HepG2 (cell line): ENCODE data around the gene SFXN5. TPM values are rescaled to one million over a fixed set of nuclear protein-coding genes. Genes with fewer than 3 reads are reported as not detected.
A peak's percentile ranks its signal among the peaks of the same experiment; 100 is the strongest.

ENCODE experiments used
- ATAC-seq: fragments of 200-7000 bp; cut with Tn5 transposase; 3 replicates; pipeline ENCODE4 v1.9.1; 2020; ENCODE audit warnings: mild to moderate bottlenecking, moderate library complexity
- BruUV-seq: library from RNA; stranded (reverse); fragments of 400-500 nt; replicated peaks from 2 replicates; lab custom pipeline; 2021; lab: Mats Ljungman, UMichigan
- CTCF ChIA-PET: fragments of 300-600 bp; formaldehyde crosslinking; extraction: SDS; loops from one replicate; lab custom pipeline; 2021; ENCODE audit warnings: low total read pairs, inconsistent platforms, low intra/inter-chr PET ratio; lab: Yijun Ruan, JAX
- POLR2A ChIA-PET: fragments of 350-600 bp; sonication (Branson Sonifier 250); formaldehyde crosslinking; loops from one replicate; lab custom pipeline; 2020; ENCODE audit warnings: antibody characterized with exemption, inconsistent platforms; lab: Yijun Ruan, JAX
- DNase-seq: peaks from one replicate; pipeline ENCODE4 v3.0.0-alpha.2; 2015; ENCODE audit warnings: low spot score
- FAIRE-seq: peaks from 3 replicates; lab custom pipeline; 2011; peaks lifted over from hg19 to GRCh38; lab: Jason Lieb, UNC
- H2AFZ ChIP-seq: one replicate; pipeline ENCODE4 v1.6.1; 2011; ENCODE audit warnings: low read length, inconsistent platforms
- H3K27ac ChIP-seq: fragments of 300-600 bp; 3 replicates; pipeline ENCODE4 v1.8.0; 2011; ENCODE audit warnings: mixed run types, mild to moderate bottlenecking, mixed read lengths, low read length, inconsistent platforms; ENCODE audit not compliant: insufficient read depth; ENCODE audit errors: extremely low read length
- H3K27me3 ChIP-seq, 2 experiments: fragments of 200-600 bp in 1 of 2; 2 replicates in 1 of 2; 3 replicates in 1 of 2; pipeline versions ENCODE4 v1.6.0 to v1.8.0; 2011; ENCODE audit warnings: low read length in 2 of 2, mild to moderate bottlenecking in 2 of 2, moderate library complexity in 2 of 2, inconsistent platforms in 1 of 2; ENCODE audit not compliant: insufficient read depth in 2 of 2, control insufficient read depth in 1 of 2
- H3K36me3 ChIP-seq, 2 experiments: fragments of 200-600 bp in 1 of 2; replicated peaks in 1 of 2; 2 replicates in 1 of 2; 3 replicates in 1 of 2; pipeline versions ENCODE4 v1.5.1 to v1.8.0; 2011; ENCODE audit warnings: low read length in 2 of 2, inconsistent platforms in 1 of 2; ENCODE audit not compliant: insufficient read depth in 2 of 2, control insufficient read depth in 1 of 2
- H3K4me1 ChIP-seq: 2 replicates; pipeline ENCODE4 v1.5.1; 2012; ENCODE audit warnings: low read length, inconsistent platforms; ENCODE audit not compliant: insufficient read depth
- H3K4me2 ChIP-seq: 2 replicates; pipeline ENCODE4 v1.6.0; 2011; ENCODE audit warnings: low read depth, low read length, inconsistent platforms
- H3K4me3 ChIP-seq, 3 experiments: fragments of 200-600 bp in 1 of 3; sonication (generic), shearing (Covaris generic) in 1 of 3; replicated peaks in 1 of 3; 2 replicates each; pipeline ENCODE4 v1.5.1; 2011 to 2016; ENCODE audit warnings: low read length in 3 of 3, inconsistent platforms in 2 of 3, low read depth in 2 of 3, mild to moderate bottlenecking in 2 of 3, control low read depth in 1 of 3, mixed read lengths in 1 of 3; ENCODE audit not compliant: insufficient read depth in 1 of 3
- H3K79me2 ChIP-seq: one replicate; pipeline ENCODE4 v1.6.1; 2011; ENCODE audit warnings: low read length, inconsistent platforms; ENCODE audit not compliant: insufficient read depth
- H3K9ac ChIP-seq: 2 replicates; pipeline ENCODE4 v1.6.0; 2011; ENCODE audit warnings: mild to moderate bottlenecking, low read depth, low read length, inconsistent platforms; ENCODE audit not compliant: insufficient read depth
- H3K9me3 ChIP-seq: 2 replicates; pipeline ENCODE4 v1.5.1; 2012; ENCODE audit warnings: mild to moderate bottlenecking, low read length
- H4K20me1 ChIP-seq: 2 replicates; pipeline ENCODE4 v1.6.0; 2011; ENCODE audit warnings: inconsistent platforms, mild to moderate bottlenecking, low read length, moderate library complexity; ENCODE audit not compliant: insufficient read depth
- CREB1 ChIP-seq, 2 experiments: fragments of 450-650 bp in 1 of 2; IDR thresholded peaks; 2 replicates each; pipeline ENCODE4 v1.6.1; 2016 to 2017; ENCODE audit warnings: control low read depth in 1 of 2, mild to moderate bottlenecking in 1 of 2, missing compliant biosample characterization in 1 of 2, missing genetic modification characterization in 1 of 2
- IKZF1 ChIP-seq: fragments of 450-650 bp; IDR thresholded peaks from 2 replicates; pipeline ENCODE4 v1.7.1; 2016
- ZNF205 ChIP-seq: IDR thresholded peaks from 2 replicates; pipeline ENCODE4 v1.6.1; 2018; ENCODE audit warnings: missing biosample characterization, missing genetic modification reagents
- ZNF317 ChIP-seq: sonication (generic); formaldehyde crosslinking; IDR thresholded peaks from 2 replicates; pipeline ENCODE4 v1.5.0; 2020; ENCODE audit warnings: mild to moderate bottlenecking, missing genetic modification reagents
- ZNF326 ChIP-seq: sonication (generic); formaldehyde crosslinking; IDR thresholded peaks from 2 replicates; pipeline ENCODE4 v1.4.0; 2020; ENCODE audit warnings: missing genetic modification reagents, borderline replicate concordance
- ZNF746 ChIP-seq: sonication (generic); formaldehyde crosslinking; IDR thresholded peaks from 2 replicates; pipeline ENCODE4 v1.8.0; 2022; ENCODE audit warnings: mild to moderate bottlenecking, missing genetic modification reagents
- whole genome bisulfite sequencing: methylation state at CpG from one replicate; pipeline ENCODE4 v1.1.6; 2017; ENCODE audit warnings: low lambda C conversion rate; 5-methylcytosine and 5-hydroxymethylcytosine counted together
- in situ Hi-C: cut with HindIII; loops from 2 replicates; pipeline ENCODE4 v1.10.0; 2017; ENCODE audit warnings: low pct_unique_long_range_greater_than_20kb; ENCODE audit not compliant: extremely low pct_ligation_motif_present
- intact Hi-C: fragments of 100-400 bp; cut with micrococcal nuclease; formaldehyde crosslinking; loops from one replicate; pipeline ENCODE4 v1.10.0; 2022; ENCODE audit not compliant: unreplicated experiment
- polyA plus RNA-seq, 8 experiments: library from polyadenylated mRNA; depleted of rRNA in 3 of 8; stranded (reverse) in 7 of 8; unstranded in 1 of 8; fragments of >200 nt; fragmentation: Illumina TruSeq in 4 of 8; extraction: Trizol in 4 of 8; gene quantifications; 2 replicates each; pipeline versions ENCODE4 v1.2.1 to v1.2.3, GENCODE V29; 2011 to 2016; ENCODE audit warnings: low read depth in 4 of 8, missing spikeins in 1 of 8, mixed read lengths in 1 of 8; ENCODE audit not compliant: insufficient read depth in 1 of 8
- total RNA-seq, 5 experiments: library from RNA; depleted of rRNA; stranded (reverse); fragments of >200 nt; fragmentation: Illumina TruSeq; extraction: Trizol; gene quantifications; 2 replicates each; pipeline ENCODE4 v1.2.3, GENCODE V29; 2016; ENCODE audit warnings: low read depth in 1 of 5
- TF ChIP-seq, protein P1 (sequence below): sonication (generic); formaldehyde crosslinking; IDR thresholded peaks from 2 replicates; pipeline ENCODE4 v1.4.0; 2020; ENCODE audit warnings: missing genetic modification reagents
- TF ChIP-seq, protein P2 (sequence below), 2 experiments: fragments of 450-650 bp in 1 of 2; sonication (generic) in 1 of 2; formaldehyde crosslinking in 1 of 2; IDR thresholded peaks; 2 replicates each; pipeline versions ENCODE4 v1.6.1 to v1.8.0; 2016 to 2022; ENCODE audit warnings: antibody characterized with exemption in 1 of 2, mild to moderate bottlenecking in 1 of 2, missing genetic modification reagents in 1 of 2

The SFXN5 gene
- total and polyA plus RNA-seq, 2 of the 13 experiments (the other 11 are each of a cell fraction or from before 2014, with no cell fraction given) = 34.9 to 37.4 TPM

DNA sequence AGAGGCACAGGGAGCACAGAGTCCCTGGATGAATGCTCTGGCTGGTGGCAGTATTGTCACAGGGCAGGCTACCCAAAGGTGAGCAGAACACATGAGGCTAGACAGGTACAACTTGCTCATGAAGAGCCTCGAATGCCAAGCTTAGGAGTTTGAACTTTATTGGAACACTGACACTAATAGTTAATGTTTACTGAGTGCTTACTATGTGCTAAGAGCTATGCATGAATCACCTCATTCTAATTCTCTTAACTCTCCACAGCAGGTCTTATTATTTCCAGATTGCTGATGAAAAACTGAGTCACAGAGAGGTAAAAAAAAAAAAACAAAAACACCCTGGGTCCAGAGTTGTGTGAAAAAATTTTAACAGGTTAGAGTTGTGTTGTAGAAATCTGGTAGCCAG is 160.3 kb downstream of the SFXN5 start:
- Histone ChIP-seq H3K27ac (no peak overlapping the region), H3K4me1 (peaks cover 18% of the 10 kb centered on the region), H3K4me3 (no peak overlapping the region), H3K27me3 (peaks cover 12 to 67% of the 10 kb centered on the region in 2 experiments), H3K9me3 (no peaks in the 10 kb centered on the region), H2AFZ (no peak overlapping the region), H3K79me2 (no peaks in the 10 kb centered on the region), H3K9ac (no peak overlapping the region), H3K36me3 (no peaks in the 10 kb centered on the region), H4K20me1 (no peaks in the 10 kb centered on the region; the same call in 1 of the 2 replicates), H3K4me2 (no peak overlapping the region)
- ChIA-PET POLR2A (no interaction called here), CTCF (no interaction called here)
- no peak for ATAC-seq
- intact Hi-C loops (no loop called here), in situ Hi-C loops (no loop called here)
- no TSS peak for BruUV-seq
- TF ChIP-seq CREB1 (IDR thresholded peaks at IDR 0.05) (no peak), CREB1 (CRISPR knock-in tag; IDR thresholded peaks at IDR 0.05) (no peak), ZNF205 (CRISPR knock-in tag) (peak; percentile 97), ZNF317 (CRISPR knock-in tag) (no peak), ZNF326 (CRISPR knock-in tag) (no peak), ZNF746 (CRISPR knock-in tag) (no peak), IKZF1 (no peak)
- TF ChIP-seq, protein P1, sequence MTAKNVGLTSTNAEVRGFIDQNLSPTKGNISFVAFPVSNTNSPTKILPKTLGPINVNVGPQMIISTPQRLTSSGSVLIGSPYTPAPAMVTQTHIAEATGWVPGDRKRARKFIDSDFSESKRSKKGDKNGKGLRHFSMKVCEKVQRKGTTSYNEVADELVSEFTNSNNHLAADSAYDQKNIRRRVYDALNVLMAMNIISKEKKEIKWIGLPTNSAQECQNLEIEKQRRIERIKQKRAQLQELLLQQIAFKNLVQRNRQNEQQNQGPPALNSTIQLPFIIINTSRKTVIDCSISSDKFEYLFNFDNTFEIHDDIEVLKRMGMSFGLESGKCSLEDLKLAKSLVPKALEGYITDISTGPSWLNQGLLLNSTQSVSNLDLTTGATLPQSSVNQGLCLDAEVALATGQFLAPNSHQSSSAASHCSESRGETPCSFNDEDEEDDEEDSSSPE (CRISPR knock-in tag) = no peak
- TF ChIP-seq, protein P2, sequence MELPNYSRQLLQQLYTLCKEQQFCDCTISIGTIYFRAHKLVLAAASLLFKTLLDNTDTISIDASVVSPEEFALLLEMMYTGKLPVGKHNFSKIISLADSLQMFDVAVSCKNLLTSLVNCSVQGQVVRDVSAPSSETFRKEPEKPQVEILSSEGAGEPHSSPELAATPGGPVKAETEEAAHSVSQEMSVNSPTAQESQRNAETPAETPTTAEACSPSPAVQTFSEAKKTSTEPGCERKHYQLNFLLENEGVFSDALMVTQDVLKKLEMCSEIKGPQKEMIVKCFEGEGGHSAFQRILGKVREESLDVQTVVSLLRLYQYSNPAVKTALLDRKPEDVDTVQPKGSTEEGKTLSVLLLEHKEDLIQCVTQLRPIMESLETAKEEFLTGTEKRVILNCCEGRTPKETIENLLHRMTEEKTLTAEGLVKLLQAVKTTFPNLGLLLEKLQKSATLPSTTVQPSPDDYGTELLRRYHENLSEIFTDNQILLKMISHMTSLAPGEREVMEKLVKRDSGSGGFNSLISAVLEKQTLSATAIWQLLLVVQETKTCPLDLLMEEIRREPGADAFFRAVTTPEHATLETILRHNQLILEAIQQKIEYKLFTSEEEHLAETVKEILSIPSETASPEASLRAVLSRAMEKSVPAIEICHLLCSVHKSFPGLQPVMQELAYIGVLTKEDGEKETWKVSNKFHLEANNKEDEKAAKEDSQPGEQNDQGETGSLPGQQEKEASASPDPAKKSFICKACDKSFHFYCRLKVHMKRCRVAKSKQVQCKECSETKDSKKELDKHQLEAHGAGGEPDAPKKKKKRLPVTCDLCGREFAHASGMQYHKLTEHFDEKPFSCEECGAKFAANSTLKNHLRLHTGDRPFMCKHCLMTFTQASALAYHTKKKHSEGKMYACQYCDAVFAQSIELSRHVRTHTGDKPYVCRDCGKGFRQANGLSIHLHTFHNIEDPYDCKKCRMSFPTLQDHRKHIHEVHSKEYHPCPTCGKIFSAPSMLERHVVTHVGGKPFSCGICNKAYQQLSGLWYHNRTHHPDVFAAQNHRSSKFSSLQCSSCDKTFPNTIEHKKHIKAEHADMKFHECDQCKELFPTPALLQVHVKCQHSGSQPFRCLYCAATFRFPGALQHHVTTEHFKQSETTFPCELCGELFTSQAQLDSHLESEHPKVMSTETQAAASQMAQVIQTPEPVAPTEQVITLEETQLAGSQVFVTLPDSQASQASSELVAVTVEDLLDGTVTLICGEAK (IDR thresholded peaks at IDR 0.05) = peak; percentile 41; the same call in 1 of the 2 replicates
- TF ChIP-seq, protein P2 (CRISPR knock-in tag; IDR thresholded peaks at IDR 0.05) = peak; percentile 78
- no peak for DNase-seq
- WGBS = 0% methylated on average over 1 of the region's 1 CpG
- no peak for FAIRE-seq
